Parathyroid adenoma (tissue), 2 donors: ENCODE measurements around the gene RSPRY1.
"Not testable (repeated sequence)": the region's sequence is repeated elsewhere in the genome, so short reads cannot be mapped to it uniquely, and the experiment has no call there.

Experiments used
- H2AFZ ChIP-seq: fragments of 300-600 bp; sonication (generic); one replicate; pipeline ENCODE4 v1.7.0; 2017; ENCODE audit warnings: antibody characterized with exemption, mild to moderate bottlenecking
- H3K27ac ChIP-seq: fragments of 300-600 bp; sonication (generic); one replicate; pipeline ENCODE4 v1.7.0; 2017
- H3K27me3 ChIP-seq: fragments of 300-600 bp; sonication (generic); one replicate; pipeline ENCODE4 v1.7.0; 2017; ENCODE audit warnings: low read length; ENCODE audit not compliant: control insufficient read depth, insufficient read depth
- H3K36me3 ChIP-seq: fragments of 300-600 bp; sonication (generic); one replicate; pipeline ENCODE4 v1.7.0; 2017; ENCODE audit warnings: low read length; ENCODE audit not compliant: control insufficient read depth, insufficient read depth
- H3K4me1 ChIP-seq: fragments of 300-600 bp; sonication (generic); one replicate; pipeline ENCODE4 v1.7.0; 2017; ENCODE audit warnings: control low read depth
- H3K4me2 ChIP-seq: fragments of 300-600 bp; sonication (generic); one replicate; pipeline ENCODE4 v1.7.0; 2017; ENCODE audit warnings: low read length
- H3K4me3 ChIP-seq: fragments of 300-600 bp; sonication (generic); one replicate; pipeline ENCODE4 v1.7.0; 2017; ENCODE audit warnings: low read depth, low read length
- H3K79me2 ChIP-seq: fragments of 300-600 bp; sonication (generic); one replicate; pipeline ENCODE4 v1.7.0; 2017; ENCODE audit warnings: control low read depth
- H3K9ac ChIP-seq: fragments of 300-600 bp; sonication (generic); one replicate; pipeline ENCODE4 v1.7.0; 2017; ENCODE audit warnings: mild to moderate bottlenecking
- H3K9me3 ChIP-seq: fragments of 300-600 bp; sonication (generic); one replicate; pipeline ENCODE4 v1.7.0; 2017; ENCODE audit warnings: low read length; ENCODE audit not compliant: control insufficient read depth
- CTCF ChIP-seq: fragments of 300-600 bp; sonication (generic); IDR thresholded peaks from one replicate; pipeline ENCODE4 v1.7.0; 2017; ENCODE audit warnings: antibody characterized with exemption, mild to moderate bottlenecking
- donor health status: primary hyperparathyroidism.

RSPRY1 gene

GRCh38 chr16:57184113-57184512 is 2.0 kb upstream of the RSPRY1 start:
- Histone ChIP-seq H3K36me3 (no peaks in the 10 kb centered on the region), H3K79me2 (peaks cover 46% of the 10 kb centered on the region), H3K9me3 (no peaks in the 10 kb centered on the region), H3K27ac (no peak overlapping the region), H3K27me3 (no peaks in the 10 kb centered on the region), H3K4me2 (no peak overlapping the region), H2AFZ (no peak overlapping the region), H3K4me3 (peak overlapping the region; percentile 86), H3K9ac (no peak overlapping the region), H3K4me1 (peaks cover 8% of the 10 kb centered on the region)
- no peak for TF ChIP-seq CTCF

DNA sequence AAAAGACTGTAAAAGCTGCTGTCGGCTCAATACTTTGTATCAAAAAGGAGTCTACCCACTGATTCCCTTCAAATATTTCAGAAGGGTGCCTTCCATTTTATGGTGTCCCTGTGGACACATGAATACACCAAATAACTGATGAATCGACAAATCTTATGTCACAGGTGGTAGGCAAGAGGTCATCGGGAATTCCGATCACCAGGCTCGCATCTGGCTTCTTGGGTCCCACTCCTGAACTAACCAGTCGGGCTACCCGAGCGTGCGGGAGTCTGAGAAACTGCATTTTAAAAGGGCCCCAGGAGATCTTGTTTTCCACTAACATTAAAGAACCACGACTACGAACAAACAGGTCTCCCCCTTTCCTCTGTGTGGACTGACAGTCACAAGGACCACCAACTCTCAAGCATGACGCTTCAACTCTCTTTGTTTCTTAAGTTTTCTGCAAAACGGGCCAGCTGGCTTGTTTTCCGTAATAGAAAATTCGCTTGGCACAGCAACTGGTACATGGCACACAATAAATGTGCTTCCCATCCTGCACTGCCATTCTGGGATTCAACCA is 1.2 kb upstream of the RSPRY1 start:
- H3K27ac ChIP-seq: peak overlapping the region; percentile 87
- H3K36me3 ChIP-seq: no peaks in the 10 kb centered on the region
- no peak for TF ChIP-seq CTCF
- peak overlapping the region; percentile 75 for H3K9ac ChIP-seq
- H2AFZ ChIP-seq: peak overlapping the region; percentile 92
- peaks cover 8% of the 10 kb centered on the region for H3K4me1 ChIP-seq
- peak overlapping the region; percentile 42 for H3K4me2 ChIP-seq
- H3K4me3 ChIP-seq: peak overlapping the region; percentile 86
- no peaks in the 10 kb centered on the region for H3K9me3 ChIP-seq
- H3K79me2 ChIP-seq: peaks cover 52% of the 10 kb centered on the region
- no peaks in the 10 kb centered on the region for H3K27me3 ChIP-seq

- no peaks in the 10 kb centered on the region for H3K36me3 ChIP-seq
- H3K4me3 ChIP-seq: peak overlapping the region; percentile 86
- TF ChIP-seq CTCF: no peak
- peak overlapping the region; percentile 92 for H2AFZ ChIP-seq
- H3K27me3 ChIP-seq: no peaks in the 10 kb centered on the region
- H3K4me2 ChIP-seq: peak overlapping the region; percentile 42
- peaks cover 8% of the 10 kb centered on the region for H3K4me1 ChIP-seq
- H3K27ac ChIP-seq: peak overlapping the region; percentile 87
- H3K79me2 ChIP-seq: peaks cover 57% of the 10 kb centered on the region
- peak overlapping the region; percentile 75 for H3K9ac ChIP-seq
- no peaks in the 10 kb centered on the region for H3K9me3 ChIP-seq
Measured at GRCh38 chr16:57185446-57185944, 634 bp upstream of the RSPRY1 start.

DNA sequence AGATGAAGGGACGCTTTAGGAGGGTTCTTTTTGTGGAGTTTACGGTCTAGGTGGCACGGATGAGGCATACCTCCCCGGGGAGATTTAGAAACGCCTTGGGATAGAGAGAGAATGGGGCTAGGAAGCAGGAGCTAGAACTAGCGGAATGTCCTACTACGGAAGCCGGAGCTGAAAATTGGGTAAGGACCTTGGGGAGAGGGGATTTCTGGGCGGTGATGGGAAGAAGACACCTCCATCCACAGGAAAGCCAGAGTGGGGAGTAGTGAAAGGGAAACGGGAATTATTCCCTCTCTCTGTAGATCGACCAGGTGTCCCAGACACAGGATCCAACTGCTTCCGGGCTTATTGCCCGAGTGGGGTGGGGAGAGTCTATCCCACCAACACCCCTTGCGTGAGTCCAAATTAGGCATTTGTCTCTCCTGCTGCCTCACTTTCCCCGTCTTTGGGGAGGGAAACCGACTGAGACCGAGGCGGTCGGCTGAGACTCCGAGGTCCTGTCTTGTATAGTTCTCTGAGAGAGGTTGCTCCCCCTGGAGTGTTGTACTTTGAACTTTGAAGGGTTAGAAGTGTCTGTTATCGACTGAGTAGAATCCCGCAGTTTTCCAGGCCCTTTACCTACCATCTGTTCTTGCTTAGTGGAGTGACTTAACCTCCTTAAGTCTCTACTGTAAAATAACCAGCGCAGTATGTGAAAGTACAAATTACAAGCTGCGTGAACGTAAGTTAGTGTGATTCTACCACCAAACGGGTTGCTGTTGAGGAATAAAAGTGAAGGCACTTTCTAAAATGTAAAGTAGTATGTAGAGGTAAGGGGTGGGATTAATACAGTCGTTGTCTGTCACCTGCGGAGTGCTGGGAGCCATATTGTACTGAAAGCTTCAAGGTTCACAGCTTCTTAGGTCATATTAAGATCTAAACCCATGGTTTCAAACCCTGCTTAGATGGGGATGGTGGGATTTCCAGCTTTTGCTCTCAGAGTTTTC is 1.0 kb downstream of the RSPRY1 start:
- Histone ChIP-seq H3K4me1 (peaks cover 10% of the 10 kb centered on the region), H3K4me3 (peak overlapping the region; percentile 71), H3K9me3 (no peaks in the 10 kb centered on the region), H3K79me2 (peaks cover 64% of the 10 kb centered on the region), H3K27ac (peak overlapping the region; percentile 88), H3K9ac (peak overlapping the region; percentile 87), H3K4me2 (peak overlapping the region; percentile 90), H3K36me3 (no peaks in the 10 kb centered on the region), H2AFZ (peak overlapping the region; percentile 95), H3K27me3 (no peaks in the 10 kb centered on the region)
- TF ChIP-seq CTCF: no peak

GRCh38 chr16:57187902-57188710 is 2.0 kb downstream of the RSPRY1 start:
- H3K27ac ChIP-seq, H2AFZ ChIP-seq, H3K27me3 ChIP-seq, H3K9me3 ChIP-seq, H3K36me3 ChIP-seq, H3K9ac ChIP-seq: not testable (repeated sequence)
- Histone ChIP-seq H3K4me2 (peak overlapping the region; percentile 90), H3K4me1 (peaks cover 10% of the 10 kb centered on the region), H3K4me3 (peak overlapping the region; percentile 71), H3K79me2 (peaks cover 63% of the 10 kb centered on the region)
